Fibroblast of peridontal ligament (primary cell): ENCODE data around the gene MAPKAP1.
A peak's percentile ranks its signal among the peaks of the same experiment; 100 is the strongest.

Experiments
- DNase-seq: peaks from one replicate; pipeline ENCODE4 v3.0.0-alpha.2; 2010; ENCODE audit errors: extremely low read depth

MAPKAP1 gene

GRCh38 chr9:125706651-125707471 is at the start of gene MAPKAP1:
MAPKAP1 (minus strand) TSS chr9:125707208; CDS start chr9:125672574, 34,634 bp downstream.
- peak; percentile 94 for DNase-seq

GRCh38 chr9:125756518-125756917 is 49.5 kb upstream of the MAPKAP1 start:
- DNase-seq = no peak

GRCh38 chr9:125755340-125755739 is 48.3 kb upstream of the MAPKAP1 start:
- peak; percentile 63 for DNase-seq

- no peak for DNase-seq
These were observed 47.1 kb upstream of the MAPKAP1 start for GRCh38 chr9:125754096-125754495.

GRCh38 chr9:125752070-125752628 is 45.1 kb upstream of the MAPKAP1 start:
- DNase-seq = peak; percentile 22

- DNase-seq = peak; percentile 44
These were observed 43.6 kb upstream of the MAPKAP1 start for GRCh38 chr9:125750627-125751011.

- DNase-seq = peak; percentile 55
These were observed 43.1 kb upstream of the MAPKAP1 start for GRCh38 chr9:125749951-125750626.

- peak; percentile 23 for DNase-seq
These were observed 42.4 kb upstream of the MAPKAP1 start for GRCh38 chr9:125749287-125749935.

- peak; percentile 45 for DNase-seq
These were observed 41.6 kb upstream of the MAPKAP1 start for GRCh38 chr9:125748446-125749099.

- no peak for DNase-seq
These were observed 40.9 kb upstream of the MAPKAP1 start for GRCh38 chr9:125747765-125748445.

- no peak for DNase-seq
These were observed 40.2 kb upstream of the MAPKAP1 start, which contains the start of gene PBX3 for GRCh38 chr9:125747053-125747764. PBX3 (plus strand) TSS chr9:125747373.

GRCh38 chr9:125746774-125747052 is 39.7 kb upstream of the MAPKAP1 start:
- no peak for DNase-seq

GRCh38 chr9:125746017-125746773 is 39.2 kb upstream of the MAPKAP1 start:
- peak; percentile 87 for DNase-seq

- DNase-seq = no peak
These were observed 38.6 kb upstream of the MAPKAP1 start for GRCh38 chr9:125745682-125746016.

GRCh38 chr9:125745018-125745417 is 38.0 kb upstream of the MAPKAP1 start:
- DNase-seq = peak; percentile 62

- peak; percentile 83 for DNase-seq
These were observed 37.6 kb upstream of the MAPKAP1 start for GRCh38 chr9:125744616-125745015.

GRCh38 chr9:125743682-125744428 is 36.8 kb upstream of the MAPKAP1 start:
- no peak for DNase-seq

GRCh38 chr9:125742657-125743056 is 35.6 kb upstream of the MAPKAP1 start:
- DNase-seq = no peak

GRCh38 chr9:125739436-125739835 is 32.4 kb upstream of the MAPKAP1 start:
- no peak for DNase-seq
